ENCODE results near the gene TAF4. TPM values are rescaled to one million over a fixed set of nuclear protein-coding genes. Genes with fewer than 3 reads are reported as not detected.

Gene TAF4
- 18.5 and 22.2 TPM in 2 replicates for total RNA-seq (ENCODE audit: low replicate concordance)
- long read RNA-seq, result 0 reads

GRCh38 chr20:62065674-62066338 is at the start of gene TAF4:
TSS of gene TAF4 (minus strand) at chr20:62065881. CDS start at chr20:62065810, 71 bp downstream.
- no peaks in the 10 kb centered on the region for H3K36me3 Mint-ChIP-seq
- peaks cover 24% of the 10 kb centered on the region for H3K4me1 Mint-ChIP-seq (ENCODE audit: unreplicated experiment)

GRCh38 chr20:62114894-62115293 is 49.2 kb upstream of the TAF4 start:
- H3K36me3 Mint-ChIP-seq, result no peaks in the 10 kb centered on the region
- H3K27me3 Mint-ChIP-seq, result peaks cover 25% of the 10 kb centered on the region
- no peak for TF ChIP-seq CTCF (conservative IDR thresholded peaks at IDR 0.05)
- H3K4me3 Mint-ChIP-seq, result no peak overlapping the region
- no peaks in the 10 kb centered on the region for H3K9me3 Mint-ChIP-seq
- no peak for DNase-seq (ENCODE audit: extremely low spot score, unreplicated experiment)
- H3K27ac Mint-ChIP-seq, result no peak overlapping the region
- H3K4me1 Mint-ChIP-seq (ENCODE audit: unreplicated experiment), result no peaks in the 10 kb centered on the region

More at GRCh38 chr20:62065674-62066338, at the start of gene TAF4:
- peak; percentile 88 for DNase-seq (ENCODE audit: extremely low spot score, unreplicated experiment)
- H3K27me3 Mint-ChIP-seq, result peaks cover 8% of the 10 kb centered on the region
- H3K27ac Mint-ChIP-seq, result peak within 1 kb of the TSS; percentile 97
- H3K4me3 Mint-ChIP-seq, result peak within 1 kb of the TSS; percentile 90
- H3K9me3 Mint-ChIP-seq, result no peaks in the 10 kb centered on the region
- TF ChIP-seq CTCF (conservative IDR thresholded peaks at IDR 0.05), result no peak

- DNase-seq (ENCODE audit: extremely low spot score, unreplicated experiment), result no peak
- H3K27me3 Mint-ChIP-seq, result peaks cover 15% of the 10 kb centered on the region
- peaks cover 8% of the 10 kb centered on the region for H3K9me3 Mint-ChIP-seq
- no peaks in the 10 kb centered on the region for H3K4me1 Mint-ChIP-seq (ENCODE audit: unreplicated experiment)
- H3K36me3 Mint-ChIP-seq, result no peaks in the 10 kb centered on the region
- no peak for TF ChIP-seq CTCF (conservative IDR thresholded peaks at IDR 0.05)
- no peak overlapping the region for H3K4me3 Mint-ChIP-seq
- H3K27ac Mint-ChIP-seq, result no peak overlapping the region
These were observed 46.7 kb upstream of the TAF4 start for GRCh38 chr20:62112368-62112767.

GRCh38 chr20:62111148-62111547 is 45.5 kb upstream of the TAF4 start:
- Mint-ChIP-seq H3K36me3 (no peaks in the 10 kb centered on the region), H3K27me3 (peaks cover 11% of the 10 kb centered on the region), H3K9me3 (peaks cover 8% of the 10 kb centered on the region), H3K4me1 (ENCODE audit: unreplicated experiment) (no peaks in the 10 kb centered on the region), H3K4me3 (no peak overlapping the region), H3K27ac (no peak overlapping the region)
- no peak for DNase-seq (ENCODE audit: extremely low spot score, unreplicated experiment)
- no peak for TF ChIP-seq CTCF (conservative IDR thresholded peaks at IDR 0.05)

- TF ChIP-seq CTCF (conservative IDR thresholded peaks at IDR 0.05), result no peak
- Mint-ChIP-seq H3K36me3 (no peaks in the 10 kb centered on the region), H3K9me3 (peaks cover 8% of the 10 kb centered on the region), H3K4me1 (ENCODE audit: unreplicated experiment) (no peaks in the 10 kb centered on the region), H3K27ac (no peak overlapping the region), H3K4me3 (no peak overlapping the region), H3K27me3 (peaks cover 13% of the 10 kb centered on the region)
- no peak for DNase-seq (ENCODE audit: extremely low spot score, unreplicated experiment)
These were observed 39.9 kb upstream of the TAF4 start for GRCh38 chr20:62105592-62105991.
